ENCODE data around the gene TASOR.

The TASOR gene

DNA sequence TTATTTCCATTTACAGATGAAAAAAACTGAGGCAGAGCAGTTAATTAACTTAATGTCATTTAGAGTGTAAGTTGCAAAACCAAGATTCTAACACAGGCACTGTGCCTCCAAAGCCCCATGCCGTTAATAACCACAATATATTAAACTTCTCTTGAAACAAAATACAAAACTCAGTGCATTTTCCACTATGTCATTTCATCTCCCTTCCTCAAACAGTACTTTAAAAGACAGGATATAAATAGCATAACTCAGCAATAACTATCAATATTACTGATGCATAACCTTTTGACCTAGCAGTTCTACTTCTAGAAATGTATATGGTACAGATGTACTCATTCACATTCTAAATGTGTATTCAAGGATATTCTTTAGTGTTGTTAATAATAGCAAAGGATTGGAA is 5.1 kb upstream of the TASOR start:
- DNase-seq (ENCODE audit: low spot score): no peak

DNA sequence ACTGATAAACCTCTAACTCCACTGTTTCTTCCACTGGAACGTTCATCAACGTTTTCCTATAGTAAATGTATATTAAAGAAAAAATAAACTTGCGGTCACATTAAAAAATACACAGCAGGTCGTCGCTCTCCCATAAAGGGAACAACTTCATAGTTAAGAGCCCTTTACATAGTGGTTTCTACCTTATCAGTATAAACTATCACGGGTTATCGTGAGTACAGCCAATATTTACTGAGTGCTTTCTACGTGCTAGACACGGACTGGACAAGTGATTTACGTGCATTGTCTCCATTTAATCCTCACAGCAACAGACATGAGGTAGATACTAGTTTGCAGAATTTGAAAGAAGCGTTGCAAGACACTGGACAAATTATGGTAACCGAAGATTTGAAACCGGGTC is 964 bp upstream of the TASOR start:
- DNase-seq (ENCODE audit: low spot score): no peak

DNA sequence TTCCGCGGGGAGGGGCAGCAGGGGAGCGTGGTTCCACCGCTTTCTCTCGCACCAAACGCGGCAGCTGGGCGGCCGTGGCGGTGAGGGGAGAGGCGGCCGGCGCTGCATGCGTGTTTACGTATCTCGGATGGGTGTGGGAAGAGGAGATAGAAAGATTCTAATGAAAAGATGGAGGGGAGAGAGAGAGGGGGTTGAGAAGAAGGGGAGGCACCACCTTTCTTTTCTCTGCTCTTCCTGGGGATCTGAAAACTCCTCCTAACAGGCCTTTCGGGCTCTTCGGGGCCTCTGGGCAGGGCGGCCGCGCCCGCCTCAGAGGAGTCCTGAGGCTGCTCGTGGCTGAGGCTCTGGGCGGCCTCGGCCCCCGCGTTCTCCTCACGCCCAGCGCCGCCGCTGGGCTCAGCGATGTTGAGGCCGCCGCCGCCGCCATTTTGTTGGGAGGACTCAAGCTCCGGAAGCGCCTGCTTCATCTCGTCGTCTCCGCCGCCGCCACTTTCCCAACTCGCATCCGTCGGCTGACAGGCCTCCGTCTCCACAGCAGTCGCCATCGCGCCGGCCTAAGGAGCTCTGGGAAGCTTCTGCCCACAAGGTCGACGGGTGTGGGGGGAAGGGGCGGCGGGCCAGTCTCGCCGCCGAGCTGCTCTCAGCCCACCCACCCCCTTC is 473 bp downstream of the TASOR start:
- peak; percentile 64 for DNase-seq (ENCODE audit: low spot score)

DNA sequence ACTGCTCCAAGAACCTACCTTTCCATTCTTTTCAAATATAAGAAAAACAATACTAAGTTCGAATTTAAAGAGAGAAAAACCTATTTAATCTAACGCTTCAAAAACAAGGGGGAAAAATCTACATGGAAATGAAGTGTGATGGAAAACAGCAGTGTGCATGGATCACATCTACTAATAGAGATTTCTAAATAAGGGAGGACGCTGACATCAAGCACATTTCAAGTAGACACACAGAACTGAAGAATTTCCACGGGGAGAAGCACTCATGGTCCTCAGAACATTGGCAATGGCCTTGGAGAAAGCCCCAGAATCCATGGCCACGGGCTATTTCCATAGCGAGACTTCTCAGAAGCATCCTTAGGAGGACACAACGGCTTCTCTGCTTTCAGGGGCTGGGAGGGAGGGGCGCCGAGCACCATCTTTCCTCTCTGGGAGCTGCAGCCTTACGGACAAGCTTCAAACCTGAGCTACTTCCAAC is 1.0 kb downstream of the TASOR start:
- no peak for DNase-seq (ENCODE audit: low spot score)

DNA sequence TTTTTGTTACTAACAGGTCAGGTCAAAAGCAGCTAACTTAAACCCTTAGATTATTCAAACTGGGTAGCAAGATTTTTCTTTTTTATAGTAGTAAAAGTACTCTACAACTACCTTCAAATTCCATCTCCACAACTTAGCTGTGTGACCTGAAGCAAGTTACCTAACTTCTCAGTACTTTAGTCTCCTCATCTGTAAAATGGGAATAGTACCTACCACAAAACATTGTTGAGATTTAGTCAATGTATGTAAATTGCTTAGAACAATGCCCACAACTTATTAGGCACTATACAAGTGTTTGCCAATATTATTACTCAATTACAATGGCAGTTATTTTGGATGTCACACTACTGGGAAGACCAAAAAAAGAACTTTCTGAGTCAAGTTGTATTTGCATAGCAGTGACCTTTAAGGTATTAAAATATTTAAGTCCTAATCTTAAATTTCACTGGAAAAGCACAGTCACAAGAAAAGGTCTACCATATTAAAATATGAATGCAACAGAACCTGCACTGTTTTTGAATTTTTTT is 2.9 kb downstream of the TASOR start:
- DNase-seq (ENCODE audit: low spot score): no peak

DNA sequence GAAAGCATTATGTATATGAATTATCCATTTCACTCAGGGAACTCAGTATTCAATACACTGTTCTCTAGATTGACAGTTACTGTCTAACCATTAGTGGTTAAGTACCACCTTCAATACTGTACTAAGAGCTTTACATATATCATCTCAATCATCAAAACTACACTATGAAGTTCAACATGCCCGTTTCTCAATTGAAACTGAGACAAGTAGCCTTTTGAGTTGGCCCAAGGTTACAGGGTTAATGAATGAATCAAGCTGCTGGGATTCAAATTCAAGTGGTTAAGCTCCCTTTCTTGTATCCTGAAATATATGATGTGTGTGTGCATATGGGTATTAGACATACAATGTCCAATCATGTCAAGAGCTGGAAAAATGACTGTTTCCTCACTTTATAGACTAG is 5.8 kb downstream of the TASOR start:
- no peak for DNase-seq (ENCODE audit: low spot score)

DNA sequence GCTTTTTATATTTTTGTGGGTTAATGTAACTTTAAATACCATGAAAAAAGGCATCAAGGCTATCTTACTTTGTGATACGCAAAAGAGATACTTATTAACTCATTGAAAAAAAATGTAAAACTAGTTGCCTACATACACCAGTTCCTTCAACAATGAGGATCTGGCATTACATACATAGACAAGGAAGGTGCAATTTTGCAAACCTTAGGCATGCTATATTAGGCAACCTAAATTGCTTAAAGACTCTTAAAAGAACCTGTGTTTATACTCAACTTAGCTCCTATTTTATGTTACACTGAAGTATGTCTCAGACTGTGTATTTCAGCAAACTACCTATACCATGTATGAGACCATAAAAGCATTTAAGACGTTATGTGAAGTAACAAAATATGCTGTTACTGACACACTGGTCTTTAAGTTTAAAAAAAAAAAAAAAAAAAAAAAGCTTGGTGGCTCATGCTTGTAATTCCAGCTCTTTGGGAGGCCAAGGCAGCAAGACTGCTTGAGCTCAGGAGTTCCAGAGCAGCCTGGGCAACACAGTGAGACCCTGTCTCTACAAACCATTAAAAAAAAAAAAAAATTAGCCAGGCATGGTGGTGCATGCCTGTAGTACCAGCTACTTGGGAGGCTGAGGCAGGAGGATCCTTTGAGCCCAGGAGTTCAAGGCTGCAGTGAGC is 9.1 kb downstream of the TASOR start:
- no peak for DNase-seq (ENCODE audit: low spot score)

DNA sequence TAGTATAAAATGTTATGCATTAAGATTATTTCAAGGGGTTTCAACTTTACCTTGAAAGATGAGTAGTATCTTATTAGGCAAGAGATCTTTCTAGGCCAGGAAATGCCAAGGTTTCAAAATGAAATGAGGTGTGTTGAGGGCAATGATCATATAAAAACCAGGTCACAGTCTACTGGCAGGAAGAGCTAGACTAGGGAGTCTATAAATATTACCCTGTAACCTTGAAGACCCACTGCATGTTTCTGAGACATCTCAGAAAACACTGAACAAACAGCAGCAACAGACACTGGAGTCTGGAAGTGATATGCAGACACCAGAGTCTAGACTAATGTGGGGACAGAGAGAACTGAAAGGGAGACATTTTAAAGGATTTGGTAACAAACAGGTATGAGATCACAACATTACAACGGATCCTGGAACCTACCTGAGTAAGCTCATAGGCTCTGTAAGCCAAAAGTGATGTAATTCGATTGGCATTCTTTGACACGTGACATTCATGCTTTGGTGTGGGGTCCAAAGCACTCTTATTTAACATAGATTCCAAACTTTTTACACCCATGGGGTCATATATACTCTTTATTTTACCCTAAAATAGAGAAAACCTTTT is 15.0 kb downstream of the TASOR start:
- DNase-seq (ENCODE audit: low spot score): no peak

DNA sequence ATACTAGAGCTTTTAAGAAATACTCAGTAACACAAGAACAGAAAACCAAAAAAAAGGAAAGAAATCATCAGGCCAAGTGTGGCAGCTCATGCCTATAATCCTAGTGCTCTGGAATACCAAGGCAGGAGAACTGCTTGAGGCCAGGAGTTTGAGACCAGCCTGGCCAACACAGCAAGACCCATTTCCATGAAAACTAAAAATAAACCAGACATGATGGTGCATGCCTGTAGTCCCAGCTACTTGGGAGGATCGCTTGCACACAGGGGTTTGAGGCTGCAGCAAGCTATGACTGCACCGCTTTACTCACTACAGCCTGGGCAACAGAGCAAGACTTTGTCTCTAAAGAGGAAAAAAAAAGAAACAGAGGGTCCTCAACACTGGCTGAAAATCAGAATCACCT is 18.2 kb downstream of the TASOR start:
- DNase-seq (ENCODE audit: low spot score): no peak

DNA sequence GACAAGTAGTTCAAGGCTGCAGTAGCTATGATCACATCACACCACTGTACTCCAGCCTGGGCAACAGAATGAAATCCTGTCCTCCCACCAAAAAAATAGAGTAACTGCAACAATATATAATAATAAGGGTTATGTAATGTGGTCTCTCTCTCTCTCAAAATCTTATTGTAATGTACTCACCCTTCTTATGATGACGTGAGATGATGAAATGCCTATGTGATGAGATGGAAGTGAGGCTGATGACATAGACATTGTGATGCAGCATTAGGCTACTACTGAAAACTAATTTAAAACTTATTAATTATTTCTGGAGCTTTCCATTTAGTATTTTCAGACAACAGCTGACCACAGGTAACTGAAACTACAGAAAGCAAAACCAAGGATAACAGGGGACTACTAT is 27.4 kb downstream of the TASOR start:
- DNase-seq (ENCODE audit: low spot score): no peak

DNA sequence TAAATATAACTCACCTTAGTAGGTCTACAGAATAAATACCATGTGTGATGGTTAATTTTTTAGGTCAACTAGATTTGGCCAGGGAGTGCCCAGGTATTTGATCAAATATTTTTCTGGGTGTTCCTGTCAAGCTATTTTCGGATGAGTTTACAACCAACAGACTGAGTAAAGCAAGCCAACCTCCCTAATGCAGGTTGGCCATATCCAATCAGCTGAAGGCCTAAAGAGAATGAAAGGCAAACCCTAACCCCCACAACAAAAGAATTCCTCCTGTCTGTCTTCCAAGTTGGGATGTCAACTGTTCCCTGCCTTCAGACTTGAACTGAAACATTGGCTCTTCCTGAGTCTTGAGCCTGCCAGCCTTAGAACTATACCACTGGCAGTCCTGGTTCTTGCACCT is 28.6 kb downstream of the TASOR start:
- no peak for DNase-seq (ENCODE audit: low spot score)

DNA sequence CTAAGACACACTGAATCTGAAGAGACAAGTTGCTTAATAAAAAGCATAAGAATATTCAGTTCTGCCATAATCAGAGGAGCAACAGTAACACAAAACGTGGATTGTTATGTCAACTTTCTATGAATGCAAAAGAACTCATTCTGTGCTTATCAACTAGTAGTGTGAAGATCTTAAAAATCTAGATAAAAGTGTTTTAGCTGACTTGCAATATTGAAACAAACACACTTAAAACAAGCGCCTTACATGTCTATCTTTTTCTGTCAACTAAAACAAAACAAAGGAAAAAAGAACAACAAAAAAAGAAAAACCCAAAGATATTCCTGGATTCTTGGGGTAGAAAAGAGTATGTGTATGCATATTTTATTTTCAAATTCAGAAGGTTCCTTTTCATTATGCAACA is 37.7 kb downstream of the TASOR start:
- DNase-seq (ENCODE audit: low spot score): no peak

DNA sequence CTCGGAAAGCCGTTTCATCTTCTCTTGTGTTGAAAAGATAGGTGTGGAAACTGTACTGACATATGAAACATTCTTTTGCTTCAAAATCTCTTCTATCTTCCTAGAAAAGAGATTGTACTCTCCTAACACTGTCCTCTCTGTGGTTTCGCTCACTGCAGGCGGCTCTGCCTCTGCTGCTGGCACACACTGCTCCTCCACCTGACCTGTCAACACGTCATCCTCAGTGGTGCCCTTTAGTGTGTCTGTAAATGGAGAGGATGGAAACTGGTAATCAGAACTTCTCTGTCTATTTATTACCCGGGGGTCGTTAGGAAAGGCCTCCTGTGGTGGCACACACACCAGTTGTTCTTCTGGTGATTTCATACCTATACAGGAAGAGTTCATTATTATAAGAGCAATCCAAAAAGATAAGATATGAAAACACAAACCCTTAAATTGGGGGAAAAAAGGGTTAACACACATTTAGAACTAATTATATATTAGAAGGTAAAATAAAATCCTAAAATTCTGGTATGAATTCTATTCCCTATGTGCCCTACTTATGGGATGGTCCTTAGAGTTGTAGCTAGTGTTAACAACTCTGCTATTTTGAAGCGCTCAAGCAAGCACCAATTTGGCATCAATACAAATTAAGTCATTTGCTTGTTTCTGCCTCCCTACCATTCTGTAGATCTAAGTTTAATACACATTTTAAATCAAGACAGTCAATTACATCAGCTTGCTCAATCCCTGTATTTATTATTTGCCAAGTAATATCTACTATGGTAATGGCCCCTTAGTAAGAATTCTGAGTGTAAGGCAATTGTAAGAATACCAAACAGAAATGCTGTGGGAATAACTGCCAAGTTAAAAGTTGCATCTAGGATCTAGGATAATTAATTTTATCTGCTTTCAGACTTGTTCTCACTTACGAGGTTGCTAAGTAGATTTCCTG is 49.2 kb downstream of the TASOR start:
- no peak for DNase-seq (ENCODE audit: low spot score)
